SK-N-SH (cell line): ENCODE results near the gene TBX1. TPM values are rescaled to one million over a fixed set of nuclear protein-coding genes. Genes with fewer than 3 reads are reported as not detected.

Experiments
- CTCF ChIA-PET: fragments of 300-600, 350-600 bp; formaldehyde crosslinking; extraction: SDS; loops from one replicate; lab custom pipeline; 2021; lab: Yijun Ruan, JAX
- POLR2A ChIA-PET: fragments of 350-600 bp; sonication (Branson Sonifier 250); formaldehyde crosslinking; extraction: SDS; loops from one replicate; lab custom pipeline; 2020; ENCODE audit warnings: antibody characterized with exemption, inconsistent platforms; lab: Yijun Ruan, JAX
- DNase-seq: peaks from one replicate; pipeline ENCODE4 v3.0.0; 2012
- H2AFZ ChIP-seq: fragments of 200-600 bp; sonication (generic); 2 replicates; pipeline ENCODE4 v1.8.1; 2016; ENCODE audit warnings: antibody characterized with exemption, mild to moderate bottlenecking, low read depth
- H3F3A ChIP-seq: fragments of 200-600 bp; sonication (generic); replicated peaks from 2 replicates; pipeline ENCODE3; 2016; ENCODE audit warnings: antibody characterized with exemption, mild to moderate bottlenecking; ENCODE audit not compliant: insufficient read depth
- H3K27ac ChIP-seq, 2 experiments: fragments of 200-500 bp in 1 of 2; fragments of 200-600 bp in 1 of 2; sonication (Bioruptor generic) in 1 of 2; sonication (generic), shearing (Covaris generic) in 1 of 2; 2 replicates each; pipeline versions ENCODE4 v1.5.1 to v1.6.1; 2014 to 2016; ENCODE audit warnings: low read depth in 2 of 2, inconsistent platforms in 1 of 2, low read length in 1 of 2, mild to moderate bottlenecking in 1 of 2, mixed read lengths in 1 of 2
- H3K27me3 ChIP-seq: fragments of 200-600 bp; sonication (generic), shearing (Covaris generic); 2 replicates; pipeline ENCODE4 v1.6.1; 2016; ENCODE audit warnings: mixed run types; ENCODE audit not compliant: insufficient read depth
- H3K36me3 ChIP-seq, 2 experiments: fragments of 200-500 bp in 1 of 2; fragments of 200-600 bp in 1 of 2; sonication (Bioruptor generic) in 1 of 2; sonication (generic) in 1 of 2; replicated peaks in 1 of 2; 2 replicates each; pipeline versions ENCODE3 to v1.5.1; 2014 to 2016; ENCODE audit warnings: low read length in 1 of 2, mild to moderate bottlenecking in 1 of 2; ENCODE audit not compliant: insufficient read depth in 2 of 2, control insufficient read depth in 1 of 2
- H3K4me1 ChIP-seq, 2 experiments: fragments of 200-500 bp in 1 of 2; fragments of 200-600 bp in 1 of 2; sonication (Bioruptor generic) in 1 of 2; sonication (generic), shearing (Covaris generic) in 1 of 2; 2 replicates each; pipeline versions ENCODE4 v1.5.1 to v1.6.1; 2014 to 2016; ENCODE audit warnings: low read depth in 1 of 2, low read length in 1 of 2, mixed run types in 1 of 2; ENCODE audit not compliant: insufficient read depth in 2 of 2, control insufficient read depth in 1 of 2
- H3K4me2 ChIP-seq: fragments of 200-600 bp; sonication (generic), shearing (Covaris generic); 2 replicates; pipeline ENCODE4 v1.6.1; 2017; ENCODE audit warnings: mixed run types
- H3K4me3 ChIP-seq, 2 experiments: fragments of 200-500 bp in 1 of 2; fragments of 200-600 bp in 1 of 2; sonication (Bioruptor generic) in 1 of 2; sonication (generic), shearing (Covaris generic) in 1 of 2; 2 replicates each; pipeline versions ENCODE4 v1.5.1 to v1.8.1; 2014 to 2016; ENCODE audit warnings: low read depth in 2 of 2, inconsistent platforms in 1 of 2, low read length in 1 of 2, mild to moderate bottlenecking in 1 of 2, mixed read lengths in 1 of 2, moderate library complexity in 1 of 2
- H3K79me2 ChIP-seq: fragments of 200-600 bp; sonication (generic); 2 replicates; pipeline ENCODE4 v1.8.1; 2017; ENCODE audit warnings: mild to moderate bottlenecking; ENCODE audit not compliant: insufficient read depth
- H3K9ac ChIP-seq: fragments of 200-600 bp; sonication (generic); 2 replicates; pipeline ENCODE4 v1.6.1; 2017; ENCODE audit warnings: mixed run types
- H3K9me2 ChIP-seq: fragments of 200-600 bp; sonication (generic); 2 replicates; pipeline ENCODE4 v1.6.1; 2017; ENCODE audit warnings: mixed run types
- H3K9me3 ChIP-seq: fragments of 200-600 bp; sonication (generic); 2 replicates; pipeline ENCODE4 v1.6.1; 2017; ENCODE audit warnings: mixed run types, mild to moderate bottlenecking, moderate library complexity
- H4K20me1 ChIP-seq: fragments of 200-600 bp; sonication (generic); 2 replicates; pipeline ENCODE4 v1.6.1; 2017; ENCODE audit warnings: mild to moderate bottlenecking, mixed run types; ENCODE audit not compliant: insufficient read depth
- EP300 ChIP-seq, 2 experiments: IDR thresholded peaks; 2 replicates each; pipeline versions ENCODE4 v1.4.0 to v1.6.1; 2012; ENCODE audit warnings: borderline replicate concordance in 1 of 2, low read depth in 1 of 2, low read length in 1 of 2
- FOXJ3 ChIP-seq: sonication (generic); formaldehyde crosslinking; IDR thresholded peaks from 2 replicates; pipeline ENCODE4 v1.5.1; 2020; ENCODE audit warnings: mild to moderate bottlenecking, missing genetic modification reagents
- GABPA ChIP-seq: IDR thresholded peaks from 2 replicates; pipeline ENCODE4 v1.4.0; 2012; ENCODE audit warnings: low read depth, mild to moderate bottlenecking
- GATA2 ChIP-seq: sonication (generic); formaldehyde crosslinking; IDR thresholded peaks from 2 replicates; pipeline ENCODE4 v1.5.0; 2020; ENCODE audit warnings: mild to moderate bottlenecking, missing genetic modification reagents
- JUND ChIP-seq: IDR thresholded peaks from 2 replicates; pipeline ENCODE4 v1.4.0; 2012
- MXI1 ChIP-seq: IDR thresholded peaks from 2 replicates; pipeline ENCODE4 v1.6.1; 2012; ENCODE audit warnings: mild to moderate bottlenecking, low read depth, low read length, improper control_type of control experiment
- RAD21 ChIP-seq: IDR thresholded peaks from 2 replicates; pipeline ENCODE4 v1.6.1; 2012; ENCODE audit warnings: mild to moderate bottlenecking, low read length
- RCOR1 ChIP-seq: fragments of 150-350 bp; IDR thresholded peaks from 2 replicates; pipeline ENCODE4 v1.6.1; 2017; ENCODE audit warnings: antibody characterized with exemption, low read length
- SIN3A ChIP-seq: IDR thresholded peaks from 2 replicates; pipeline ENCODE4 v1.6.1; 2012; ENCODE audit warnings: low read depth, mild to moderate bottlenecking, low read length, moderate library complexity, borderline replicate concordance
- SMC3 ChIP-seq: IDR thresholded peaks from 2 replicates; pipeline ENCODE4 v1.6.1; 2012; ENCODE audit warnings: low read depth, low read length, improper control_type of control experiment
- WGBS: methylation state at CpG from one replicate; pipeline ENCODE4 v1.1.6; 2017; ENCODE audit warnings: low lambda C conversion rate; 5-methylcytosine and 5-hydroxymethylcytosine counted together
- polyA plus RNA-seq, 3 experiments: library from polyadenylated mRNA; depleted of rRNA; stranded (reverse); fragments of >200 nt; gene quantifications; 2 replicates each; pipeline ENCODE4 v1.2.3, GENCODE V29; 2012
- TF ChIP-seq, protein P1 (sequence below): fragments of 200-600 bp; sonication (generic); IDR thresholded peaks from 2 replicates; pipeline ENCODE4 v1.6.1; 2017; ENCODE audit warnings: antibody characterized with exemption, mild to moderate bottlenecking, moderate library complexity
- TF ChIP-seq, protein P2 (sequence below): IDR thresholded peaks from 2 replicates; pipeline ENCODE4 v1.4.0; 2012; ENCODE audit warnings: low read depth, borderline replicate concordance
- TF ChIP-seq, protein P3 (sequence below): IDR thresholded peaks from 2 replicates; pipeline ENCODE4 v1.4.0; 2012; ENCODE audit warnings: low read depth

The TBX1 gene
- polyA plus RNA-seq, 1 of the 3 experiments (the other 2 are of a cell fraction) = not detected

DNA sequence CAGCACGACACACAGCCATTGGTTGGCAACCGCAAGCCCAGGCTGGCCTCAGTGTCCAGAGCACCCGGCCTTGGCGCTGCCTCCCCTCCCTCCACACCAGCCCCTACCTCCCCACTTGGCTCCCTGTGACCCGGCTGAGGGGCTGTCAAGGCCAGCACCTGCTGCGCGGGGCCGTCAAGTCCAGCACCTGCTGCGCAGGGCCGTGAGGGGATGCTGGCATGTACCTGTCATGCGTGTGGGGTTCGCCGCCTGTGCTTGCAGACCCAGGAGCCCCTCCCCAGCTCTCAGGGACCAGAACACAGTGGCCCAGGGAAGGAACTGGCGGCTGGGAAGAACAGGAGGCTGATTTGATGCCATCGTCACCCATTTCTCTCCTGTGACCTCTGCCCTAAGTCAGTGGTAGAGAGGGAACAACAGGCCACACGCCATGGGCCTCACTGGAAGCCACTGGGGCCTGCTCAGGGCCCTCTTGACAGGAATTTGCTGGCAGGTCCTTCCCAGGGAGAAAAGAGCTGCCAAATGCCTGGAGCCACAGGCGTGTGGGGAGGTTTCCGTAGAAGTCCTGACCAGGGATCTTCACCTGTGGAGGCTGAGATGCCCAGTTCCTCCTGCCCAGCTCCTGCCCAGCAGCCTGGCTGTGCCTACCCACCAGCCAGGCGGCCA, 37.6 kb downstream of the TBX1 start:
- Histone ChIP-seq H3K9ac (peak overlapping the region; percentile 28; the same call in 1 of the 2 replicates), H3K9me2 (no peaks in the 10 kb centered on the region), H3K4me3 (no peak overlapping the region), H3K79me2 (no peaks in the 10 kb centered on the region), H3K9me3 (no peaks in the 10 kb centered on the region), H3K4me2 (peak overlapping the region; percentile 64; the same call in 1 of the 2 replicates), H3K36me3 (peaks cover 0 to 4% of the 10 kb centered on the region in 2 experiments), H4K20me1 (no peaks in the 10 kb centered on the region), H3K4me1 (peaks cover 17 to 74% of the 10 kb centered on the region in 2 experiments; a peak in 3 of 4 replicates), H3F3A (no peaks in the 10 kb centered on the region), H3K27ac (peak overlapping the region in 1 of 2 experiments; percentile 84; a peak in 2 of 4 replicates), H3K27me3 (no peaks in the 10 kb centered on the region), H2AFZ (no peak overlapping the region)
- ChIA-PET POLR2A (interaction anchor here (0.8 kb wide), 1 partner anchor 11 kb away, joined by 3 read pairs; no protein-coding TSS in a partner anchor), CTCF (interaction anchor here (0.8 to 3.4 kb wide), 11 partner anchors 8 to 151 kb away, joined by 3 to 19 read pairs (median 4); no protein-coding TSS in a partner anchor)
- TF ChIP-seq RAD21 (no peak), MXI1 (no peak), RCOR1 (no peak), FOXJ3 (CRISPR knock-in tag) (no peak), JUND (no peak), GABPA (no peak), SIN3A (no peak), EP300 (IDR thresholded peaks at IDR 0.05; ENCODE audit: borderline replicate concordance in 1 of 2, low read depth in 1 of 2, low read length in 1 of 2) (no peak)
- TF ChIP-seq, protein P1, sequence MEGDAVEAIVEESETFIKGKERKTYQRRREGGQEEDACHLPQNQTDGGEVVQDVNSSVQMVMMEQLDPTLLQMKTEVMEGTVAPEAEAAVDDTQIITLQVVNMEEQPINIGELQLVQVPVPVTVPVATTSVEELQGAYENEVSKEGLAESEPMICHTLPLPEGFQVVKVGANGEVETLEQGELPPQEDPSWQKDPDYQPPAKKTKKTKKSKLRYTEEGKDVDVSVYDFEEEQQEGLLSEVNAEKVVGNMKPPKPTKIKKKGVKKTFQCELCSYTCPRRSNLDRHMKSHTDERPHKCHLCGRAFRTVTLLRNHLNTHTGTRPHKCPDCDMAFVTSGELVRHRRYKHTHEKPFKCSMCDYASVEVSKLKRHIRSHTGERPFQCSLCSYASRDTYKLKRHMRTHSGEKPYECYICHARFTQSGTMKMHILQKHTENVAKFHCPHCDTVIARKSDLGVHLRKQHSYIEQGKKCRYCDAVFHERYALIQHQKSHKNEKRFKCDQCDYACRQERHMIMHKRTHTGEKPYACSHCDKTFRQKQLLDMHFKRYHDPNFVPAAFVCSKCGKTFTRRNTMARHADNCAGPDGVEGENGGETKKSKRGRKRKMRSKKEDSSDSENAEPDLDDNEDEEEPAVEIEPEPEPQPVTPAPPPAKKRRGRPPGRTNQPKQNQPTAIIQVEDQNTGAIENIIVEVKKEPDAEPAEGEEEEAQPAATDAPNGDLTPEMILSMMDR = no peak
- TF ChIP-seq, protein P2, sequence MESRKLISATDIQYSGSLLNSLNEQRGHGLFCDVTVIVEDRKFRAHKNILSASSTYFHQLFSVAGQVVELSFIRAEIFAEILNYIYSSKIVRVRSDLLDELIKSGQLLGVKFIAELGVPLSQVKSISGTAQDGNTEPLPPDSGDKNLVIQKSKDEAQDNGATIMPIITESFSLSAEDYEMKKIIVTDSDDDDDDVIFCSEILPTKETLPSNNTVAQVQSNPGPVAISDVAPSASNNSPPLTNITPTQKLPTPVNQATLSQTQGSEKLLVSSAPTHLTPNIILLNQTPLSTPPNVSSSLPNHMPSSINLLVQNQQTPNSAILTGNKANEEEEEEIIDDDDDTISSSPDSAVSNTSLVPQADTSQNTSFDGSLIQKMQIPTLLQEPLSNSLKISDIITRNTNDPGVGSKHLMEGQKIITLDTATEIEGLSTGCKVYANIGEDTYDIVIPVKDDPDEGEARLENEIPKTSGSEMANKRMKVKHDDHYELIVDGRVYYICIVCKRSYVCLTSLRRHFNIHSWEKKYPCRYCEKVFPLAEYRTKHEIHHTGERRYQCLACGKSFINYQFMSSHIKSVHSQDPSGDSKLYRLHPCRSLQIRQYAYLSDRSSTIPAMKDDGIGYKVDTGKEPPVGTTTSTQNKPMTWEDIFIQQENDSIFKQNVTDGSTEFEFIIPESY = no peak
- TF ChIP-seq, protein P3, sequence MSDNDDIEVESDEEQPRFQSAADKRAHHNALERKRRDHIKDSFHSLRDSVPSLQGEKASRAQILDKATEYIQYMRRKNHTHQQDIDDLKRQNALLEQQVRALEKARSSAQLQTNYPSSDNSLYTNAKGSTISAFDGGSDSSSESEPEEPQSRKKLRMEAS = no peak
- 93% methylated on average over 6 of the region's 19 CpGs for WGBS
- DNase-seq = no peak

DNA sequence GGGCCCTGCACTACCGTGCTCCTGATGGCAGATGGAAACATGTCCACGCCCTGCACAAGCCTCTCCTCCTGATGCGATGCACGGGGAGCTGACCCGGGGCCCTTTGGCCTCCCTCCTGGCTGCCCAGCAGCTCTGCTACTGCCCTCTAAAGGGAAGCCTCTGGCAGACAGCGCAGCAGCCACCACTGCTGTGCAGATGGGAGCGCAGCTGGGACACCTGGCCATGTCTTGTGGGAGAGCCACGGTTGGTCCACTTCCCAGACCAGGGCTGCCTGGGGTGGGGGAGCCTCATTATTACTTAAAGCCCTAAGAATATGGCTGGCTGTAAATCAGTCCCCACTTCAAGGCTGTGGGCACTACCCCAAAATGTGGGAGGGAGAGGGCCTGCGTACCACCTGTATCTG, 38.3 kb downstream of the TBX1 start:
- Histone ChIP-seq H3K27me3 (no peaks in the 10 kb centered on the region), H3K4me1 (peaks cover 17 to 74% of the 10 kb centered on the region in 2 experiments; a peak in 3 of 4 replicates), H3K36me3 (peaks cover 0 to 4% of the 10 kb centered on the region in 2 experiments), H3K27ac (peak overlapping the region; percentile 59 to 84; a peak in 3 of 4 replicates), H4K20me1 (no peaks in the 10 kb centered on the region), H3K4me2 (peak overlapping the region; percentile 64), H2AFZ (no peak overlapping the region), H3K9ac (peak overlapping the region; percentile 28; the same call in 1 of the 2 replicates), H3F3A (no peaks in the 10 kb centered on the region), H3K9me2 (no peaks in the 10 kb centered on the region), H3K79me2 (no peaks in the 10 kb centered on the region), H3K9me3 (no peaks in the 10 kb centered on the region), H3K4me3 (no peak overlapping the region)
- DNase-seq = peak; percentile 62
- POLR2A ChIA-PET = interaction anchor here (0.8 kb wide), 1 partner anchor 11 kb away, joined by 3 read pairs; no protein-coding TSS in a partner anchor
- CTCF ChIA-PET = interaction anchor here (0.8 to 3.4 kb wide), 12 partner anchors 9 to 150 kb away, joined by 3 to 19 read pairs (median 4); no protein-coding TSS in a partner anchor
- no peak for TF ChIP-seq SMC3
- TF ChIP-seq RAD21 = peak; percentile 20; the same call in 1 of the 2 replicates
- TF ChIP-seq GATA2 (CRISPR knock-in tag) = 0 out of 2 replicates have a peak, but pooled peaks have one; percentile 20
- TF ChIP-seq GABPA = no peak
- WGBS = 100% methylated on average over 1 of the region's 9 CpGs
